Measurements from ENCODE around the gene KIF23.
"Not testable (repeated sequence)": the region's sequence is repeated elsewhere in the genome, so short reads cannot be mapped to it uniquely, and the experiment has no call there.

The KIF23 gene

DNA sequence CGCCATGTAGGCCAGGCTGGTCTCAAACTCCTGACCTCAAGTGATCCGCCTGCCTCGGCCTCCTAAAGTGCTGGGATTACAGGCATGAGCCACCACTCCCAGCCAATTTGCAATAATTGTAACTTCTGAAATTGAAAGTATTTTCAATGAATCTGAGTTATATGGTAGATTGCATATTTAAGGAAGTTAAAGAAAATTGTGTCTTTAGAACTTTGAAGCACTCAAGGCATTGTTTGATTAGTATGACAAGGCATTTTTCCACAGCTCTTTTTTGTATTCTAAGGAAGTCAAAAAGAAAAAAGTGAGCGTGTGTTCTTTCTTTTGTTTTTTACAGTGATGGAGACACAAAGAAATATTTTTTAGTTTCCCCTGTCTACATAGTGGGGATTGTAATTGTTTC, 22.8 kb downstream of the KIF23 start:
- in situ Hi-C loops (cut with MboI; ENCODE audit: low sequenced_read_pairs, unreplicated experiment), result no loop called here
- TF ChIP-seq, protein P1, sequence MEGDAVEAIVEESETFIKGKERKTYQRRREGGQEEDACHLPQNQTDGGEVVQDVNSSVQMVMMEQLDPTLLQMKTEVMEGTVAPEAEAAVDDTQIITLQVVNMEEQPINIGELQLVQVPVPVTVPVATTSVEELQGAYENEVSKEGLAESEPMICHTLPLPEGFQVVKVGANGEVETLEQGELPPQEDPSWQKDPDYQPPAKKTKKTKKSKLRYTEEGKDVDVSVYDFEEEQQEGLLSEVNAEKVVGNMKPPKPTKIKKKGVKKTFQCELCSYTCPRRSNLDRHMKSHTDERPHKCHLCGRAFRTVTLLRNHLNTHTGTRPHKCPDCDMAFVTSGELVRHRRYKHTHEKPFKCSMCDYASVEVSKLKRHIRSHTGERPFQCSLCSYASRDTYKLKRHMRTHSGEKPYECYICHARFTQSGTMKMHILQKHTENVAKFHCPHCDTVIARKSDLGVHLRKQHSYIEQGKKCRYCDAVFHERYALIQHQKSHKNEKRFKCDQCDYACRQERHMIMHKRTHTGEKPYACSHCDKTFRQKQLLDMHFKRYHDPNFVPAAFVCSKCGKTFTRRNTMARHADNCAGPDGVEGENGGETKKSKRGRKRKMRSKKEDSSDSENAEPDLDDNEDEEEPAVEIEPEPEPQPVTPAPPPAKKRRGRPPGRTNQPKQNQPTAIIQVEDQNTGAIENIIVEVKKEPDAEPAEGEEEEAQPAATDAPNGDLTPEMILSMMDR (IDR thresholded peaks at IDR 0.05; ENCODE audit: borderline replicate concordance, control extremely low read depth, extremely low read depth, insufficient read depth, missing control alignments), result no peak
- no peak for DNase-seq (ENCODE audit: low spot score)

DNA sequence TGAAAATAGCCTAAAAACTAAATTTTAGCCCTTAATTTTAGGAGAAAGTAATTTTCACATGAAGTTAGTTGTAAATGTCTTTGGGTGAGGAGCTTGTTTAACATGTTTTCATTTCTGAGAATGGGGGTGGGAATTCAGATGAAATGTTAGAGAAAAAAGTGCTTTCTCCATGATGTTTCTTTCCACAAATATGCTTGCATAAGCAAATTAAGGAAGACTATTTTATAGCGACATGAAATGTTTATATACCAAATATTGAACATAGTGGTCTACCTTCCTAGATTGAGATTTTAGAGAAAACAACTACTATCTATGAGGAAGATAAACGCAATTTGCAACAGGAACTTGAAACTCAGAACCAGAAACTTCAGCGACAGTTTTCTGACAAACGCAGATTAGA, 25.5 kb downstream of the KIF23 start:
- DNase-seq (ENCODE audit: low spot score), result no peak
- in situ Hi-C loops (cut with MboI; ENCODE audit: low sequenced_read_pairs, unreplicated experiment), result no loop called here
- TF ChIP-seq, protein P1 (IDR thresholded peaks at IDR 0.05; ENCODE audit: borderline replicate concordance, control extremely low read depth, extremely low read depth, insufficient read depth, missing control alignments), result no peak

DNA sequence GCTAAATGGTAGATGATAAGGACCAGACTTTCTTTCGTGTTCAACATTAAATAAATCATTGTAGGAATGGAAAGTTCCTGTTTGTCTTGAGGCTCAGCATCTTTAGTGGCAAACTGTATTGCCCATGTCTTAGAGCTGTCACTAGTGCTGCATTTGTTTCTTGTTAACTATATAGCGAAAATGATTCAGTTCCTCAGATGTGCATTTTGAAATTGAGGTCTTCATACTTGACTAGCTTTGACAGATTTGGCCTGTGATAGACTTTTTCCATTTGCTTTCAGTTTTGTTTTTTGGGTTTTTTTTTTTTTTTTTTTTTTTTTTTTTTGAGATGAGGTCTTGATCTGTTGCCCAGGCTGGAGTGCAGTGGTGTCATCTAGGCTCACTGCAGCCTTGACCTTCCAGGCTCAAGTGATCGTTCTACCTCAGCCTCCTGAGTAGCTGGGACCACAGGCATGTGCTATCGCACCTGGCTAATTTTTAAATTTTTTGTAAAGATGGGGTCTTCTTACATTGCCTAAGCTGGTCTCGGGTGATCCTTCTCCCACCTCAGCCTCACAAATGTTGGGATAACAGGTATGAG, 29.0 kb downstream of the KIF23 start:
- no peak for DNase-seq (ENCODE audit: low spot score)
- TF ChIP-seq, protein P1 (IDR thresholded peaks at IDR 0.05; ENCODE audit: borderline replicate concordance, control extremely low read depth, extremely low read depth, insufficient read depth, missing control alignments), result no peak
- in situ Hi-C loops (cut with MboI; ENCODE audit: low sequenced_read_pairs, unreplicated experiment), result no loop called here

DNA sequence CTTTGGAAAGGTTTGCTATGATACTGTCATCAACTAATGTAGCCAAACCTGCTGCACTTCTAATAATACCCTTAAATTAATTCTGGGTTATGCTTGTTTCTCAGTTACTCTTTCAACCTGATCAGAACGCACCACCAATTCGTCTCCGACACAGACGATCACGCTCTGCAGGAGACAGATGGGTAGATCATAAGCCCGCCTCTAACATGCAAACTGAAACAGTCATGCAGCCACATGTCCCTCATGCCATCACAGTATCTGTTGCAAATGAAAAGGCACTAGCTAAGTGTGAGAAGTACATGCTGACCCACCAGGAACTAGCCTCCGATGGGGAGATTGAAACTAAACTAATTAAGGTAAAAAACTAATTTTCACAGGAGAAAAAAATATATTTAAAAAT, 30.5 kb downstream of the KIF23 start:
- TF ChIP-seq, protein P1 (IDR thresholded peaks at IDR 0.05; ENCODE audit: borderline replicate concordance, control extremely low read depth, extremely low read depth, insufficient read depth, missing control alignments), result no peak
- no peak for DNase-seq (ENCODE audit: low spot score)
- in situ Hi-C loops (cut with MboI; ENCODE audit: low sequenced_read_pairs, unreplicated experiment), result no loop called here

DNA sequence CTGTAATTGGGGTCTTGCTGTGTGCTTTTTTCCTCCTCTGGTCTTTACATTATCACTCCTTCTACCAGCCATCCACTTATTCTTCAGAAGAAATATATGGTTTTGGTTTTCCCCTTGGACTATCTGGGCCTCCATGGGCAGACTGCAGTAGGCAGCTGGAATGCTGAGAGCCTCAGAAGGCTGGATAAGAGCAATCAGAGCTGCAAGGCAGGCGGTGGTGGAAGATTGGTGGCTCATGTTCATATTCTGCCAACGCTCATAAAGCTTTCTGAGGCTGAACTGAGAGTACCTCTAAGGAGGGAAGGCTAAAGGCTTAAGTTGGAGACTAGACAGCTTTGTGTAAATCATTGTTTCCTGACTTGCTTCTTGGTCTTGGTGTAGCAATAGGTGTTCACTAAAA, 32.8 kb downstream of the KIF23 start:
- in situ Hi-C loops (cut with MboI; ENCODE audit: low sequenced_read_pairs, unreplicated experiment), result no loop called here
- TF ChIP-seq, protein P1 (IDR thresholded peaks at IDR 0.05; ENCODE audit: borderline replicate concordance, control extremely low read depth, extremely low read depth, insufficient read depth, missing control alignments), result no peak

DNA sequence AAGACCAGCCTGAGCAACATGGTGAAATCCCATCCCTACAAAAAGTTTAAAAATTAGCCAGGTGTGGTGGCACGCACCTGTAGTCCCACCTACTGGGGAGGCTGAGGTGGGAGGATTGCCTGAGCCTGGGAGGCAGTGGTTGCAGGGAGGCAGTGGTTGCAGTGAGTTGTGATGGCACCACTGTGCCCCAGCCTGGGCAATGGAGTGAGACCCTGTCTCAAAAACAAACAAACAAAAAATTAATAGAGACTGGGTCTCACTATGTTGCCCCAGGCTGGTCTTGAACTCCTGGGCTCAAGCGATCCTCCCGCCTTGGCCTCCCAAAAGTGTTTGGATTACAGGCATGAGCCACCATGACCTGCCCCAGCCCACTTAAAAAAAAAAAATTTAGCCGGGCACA, 36.1 kb downstream of the KIF23 start:
- in situ Hi-C loops (cut with MboI; ENCODE audit: low sequenced_read_pairs, unreplicated experiment); DNase-seq (ENCODE audit: low spot score): not testable (repeated sequence)

More for the DNA sequence above, 32.8 kb downstream of the KIF23 start:
- DNase-seq (ENCODE audit: low spot score), result no peak

DNA sequence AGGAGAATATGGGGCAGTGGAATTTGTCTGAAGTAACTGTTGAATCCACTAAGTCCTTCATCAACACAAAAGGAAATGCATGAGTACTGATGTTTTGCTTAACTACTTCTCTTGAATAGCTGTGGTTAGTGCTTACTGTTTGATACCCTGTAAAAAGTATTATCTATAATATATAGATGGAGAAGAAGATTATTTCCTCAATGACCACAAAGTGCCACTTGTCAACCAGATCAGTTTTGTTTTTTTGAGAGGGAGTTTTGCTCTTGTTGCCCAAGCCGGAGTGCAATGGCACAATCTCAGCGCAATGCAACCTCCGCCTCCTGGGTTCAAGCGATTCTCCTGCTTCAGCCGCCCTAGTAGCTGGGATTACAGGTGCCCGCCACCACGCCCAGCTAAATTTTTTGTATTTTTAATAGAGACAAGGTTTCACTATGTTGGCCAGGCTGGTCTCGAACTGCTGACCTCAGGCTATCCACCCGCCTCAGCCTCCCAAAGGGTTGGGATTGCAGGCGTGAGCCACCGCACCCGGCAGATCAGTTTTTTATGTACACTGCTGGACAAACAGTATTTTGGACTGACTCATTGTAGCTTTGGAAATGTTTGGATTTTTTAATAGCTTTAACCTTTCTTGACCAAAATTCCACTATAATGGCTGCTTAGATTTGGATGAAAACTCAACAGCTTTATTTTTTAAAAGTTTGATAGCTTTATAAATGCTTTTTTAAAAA, 37.0 kb downstream of the KIF23 start:
- no peak for DNase-seq (ENCODE audit: low spot score)
- TF ChIP-seq, protein P1 (IDR thresholded peaks at IDR 0.05; ENCODE audit: borderline replicate concordance, control extremely low read depth, extremely low read depth, insufficient read depth, missing control alignments), result no peak
- in situ Hi-C loops (cut with MboI; ENCODE audit: low sequenced_read_pairs, unreplicated experiment), result no loop called here

Measured in GM13976 (cell line).